Epithelial cell of esophagus (primary cell): Measurements from ENCODE around the gene CPTP.

Experiments used
- DNase-seq: peaks from one replicate; pipeline ENCODE4 v3.0.0; 2010; ENCODE audit warnings: low read depth
- H3K4me3 ChIP-seq: 2 replicates; pipeline ENCODE4 v1.5.1; 2011; ENCODE audit warnings: mild to moderate bottlenecking, low read length, control low read depth
- CTCF ChIP-seq: IDR thresholded peaks from 2 replicates; pipeline ENCODE4 v1.5.1; 2011; ENCODE audit warnings: low read depth, mild to moderate bottlenecking, low read length, control low read depth, inconsistent platforms; ENCODE audit not compliant: insufficient read depth; ENCODE audit errors: missing control alignments

Gene CPTP

GRCh38 chr1:1318131-1318652 is 6.4 kb upstream of the CPTP start:
- no peak overlapping the region for H3K4me3 ChIP-seq
- peak; percentile 91 for DNase-seq
- no peak for TF ChIP-seq CTCF

DNA sequence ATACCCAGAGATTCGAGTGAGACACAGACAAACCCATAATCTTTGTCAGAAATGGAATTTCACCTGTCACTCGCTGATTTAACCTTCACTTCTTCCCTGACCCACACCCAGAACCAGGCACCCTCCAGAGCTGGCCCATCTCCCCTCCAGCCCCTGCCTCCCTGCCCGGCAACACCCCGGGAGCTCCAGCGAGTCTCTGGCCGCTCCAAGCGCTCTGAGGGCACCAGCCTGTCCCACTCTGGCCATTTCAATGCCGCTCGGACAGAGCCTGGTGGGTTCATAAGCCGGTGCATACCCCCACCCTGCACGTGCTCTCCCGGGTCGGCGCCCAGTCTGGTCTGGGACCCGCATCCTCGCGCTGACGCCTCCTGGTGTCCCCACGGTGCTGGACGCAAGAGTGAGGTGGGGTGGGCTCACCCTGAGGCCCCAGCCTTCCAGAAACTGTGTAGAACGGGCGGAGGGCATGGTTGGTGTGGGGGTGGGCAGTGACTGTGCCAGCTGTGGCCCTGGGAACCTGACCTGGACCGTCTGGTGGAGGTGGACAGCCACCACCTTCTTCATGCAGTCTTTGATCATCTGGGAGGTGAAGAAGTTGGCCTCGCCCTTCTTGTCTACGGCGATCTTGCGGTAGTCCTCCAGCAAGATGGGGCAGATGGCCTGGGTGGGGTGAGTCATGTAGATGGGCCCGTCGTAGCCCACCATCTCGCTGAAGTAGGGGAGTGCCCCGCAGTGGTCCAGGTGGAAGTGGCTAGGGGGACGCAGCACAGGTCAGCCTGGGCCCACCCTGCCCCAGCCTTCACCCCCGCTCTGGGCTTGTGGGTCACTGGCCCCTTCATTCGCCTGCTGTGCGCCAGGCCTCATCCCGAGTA is 5.6 kb upstream of the CPTP start:
- no peak overlapping the region for H3K4me3 ChIP-seq
- no peak for DNase-seq
- TF ChIP-seq CTCF, result no peak

GRCh38 chr1:1319646-1319941 is 5.0 kb upstream of the CPTP start:
- DNase-seq, result no peak
- H3K4me3 ChIP-seq, result no peak overlapping the region
- no peak for TF ChIP-seq CTCF

DNA sequence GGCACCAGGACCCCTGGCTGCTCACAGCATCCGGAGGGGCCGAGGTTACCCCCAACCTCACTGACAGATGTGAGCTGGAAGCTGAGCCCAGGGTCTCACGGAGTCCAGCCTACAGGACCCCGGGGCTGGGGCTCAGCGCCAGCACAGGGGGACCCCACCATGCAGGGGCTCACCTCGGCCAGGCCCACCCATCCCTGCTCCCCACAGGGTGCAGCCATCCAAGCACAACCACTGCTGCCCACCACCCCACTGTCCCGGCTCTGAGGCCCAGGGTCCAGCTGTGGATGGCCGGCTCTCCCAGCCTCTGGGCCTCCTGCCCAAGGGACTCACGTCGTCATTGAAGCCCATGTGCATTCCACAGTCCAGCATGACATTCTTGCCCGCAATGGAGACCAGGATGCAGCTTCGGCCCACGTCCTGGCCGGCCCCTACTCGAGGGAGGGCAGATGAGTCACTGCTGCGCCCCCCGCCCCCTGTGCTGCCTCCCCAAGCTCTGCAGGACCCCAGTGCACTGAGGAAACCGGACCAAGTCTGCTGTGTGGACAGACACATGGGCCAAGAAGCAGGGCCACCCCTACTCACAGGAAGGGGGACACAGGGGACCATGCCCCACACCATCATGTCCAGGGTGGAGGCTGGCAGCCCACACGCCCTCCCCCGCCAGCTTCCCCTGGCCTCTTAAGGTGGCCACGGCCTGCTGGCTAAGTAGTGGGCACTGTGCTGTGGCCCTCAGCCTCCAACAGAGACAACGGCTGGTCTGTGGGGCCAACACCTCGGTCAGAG is 3.7 kb upstream of the CPTP start:
- H3K4me3 ChIP-seq, result no peak overlapping the region
- no peak for TF ChIP-seq CTCF
- no peak for DNase-seq

- TF ChIP-seq CTCF, result no peak
These were observed 3.1 kb upstream of the CPTP start for GRCh38 chr1:1321477-1321876.

GRCh38 chr1:1322418-1322817 is 2.2 kb upstream of the CPTP start:
- no peak for DNase-seq
- TF ChIP-seq CTCF, result no peak
- H3K4me3 ChIP-seq, result no peak overlapping the region

More at GRCh38 chr1:1321477-1321876, 3.1 kb upstream of the CPTP start:
- H3K4me3 ChIP-seq, result no peak overlapping the region
- no peak for DNase-seq

DNA sequence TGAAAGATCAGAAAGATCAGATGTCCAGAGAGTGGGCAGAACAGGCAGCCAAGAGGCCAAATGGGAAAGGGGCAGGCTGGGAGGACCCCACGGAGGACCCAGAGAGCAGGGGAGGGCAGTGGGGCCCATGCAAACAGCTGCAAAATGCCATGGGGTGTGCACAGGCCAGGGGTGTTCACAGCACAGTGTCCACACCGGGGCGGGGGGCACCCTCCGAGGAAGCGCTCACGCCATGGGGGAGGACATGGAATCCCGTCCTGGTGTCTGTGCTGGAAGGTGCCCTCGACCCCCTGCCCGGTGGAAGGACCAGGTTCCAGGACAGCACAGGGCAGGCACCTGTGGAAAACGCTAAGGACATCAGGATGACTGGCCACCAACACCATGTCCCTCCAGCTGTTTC is 1.6 kb upstream of the CPTP start:
- TF ChIP-seq CTCF, result no peak
- DNase-seq, result no peak
- H3K4me3 ChIP-seq, result no peak overlapping the region
